Ishikawa (cell line): ENCODE measurements around the gene BCCIP.

Experiments used
- CEBPB ChIP-seq: IDR thresholded peaks from 2 replicates; pipeline ENCODE4 v1.6.1; 2012
- CREB1 ChIP-seq: IDR thresholded peaks from 2 replicates; pipeline ENCODE4 v1.6.1; 2012; ENCODE audit warnings: low read depth
- EGR1 ChIP-seq: IDR thresholded peaks from 2 replicates; pipeline ENCODE4 v1.6.1; 2012
- EP300 ChIP-seq: IDR thresholded peaks from 2 replicates; pipeline ENCODE4 v1.6.1; 2012; ENCODE audit warnings: borderline replicate concordance
- FOXM1 ChIP-seq: IDR thresholded peaks from 2 replicates; pipeline ENCODE4 v1.6.1; 2012; ENCODE audit warnings: low read depth, borderline replicate concordance
- NFIC ChIP-seq: IDR thresholded peaks from 2 replicates; pipeline ENCODE4 v1.6.1; 2012
- RAD21 ChIP-seq: IDR thresholded peaks from 2 replicates; pipeline ENCODE4 v1.6.1; 2012; ENCODE audit warnings: low read depth
- REST ChIP-seq: IDR thresholded peaks from 2 replicates; pipeline ENCODE4 v1.6.1; 2012; ENCODE audit warnings: low read depth, mild to moderate bottlenecking
- TAF1 ChIP-seq: IDR thresholded peaks from 2 replicates; pipeline ENCODE4 v1.6.1; 2012; ENCODE audit warnings: low read depth, mild to moderate bottlenecking
- TCF12 ChIP-seq: IDR thresholded peaks from 2 replicates; pipeline ENCODE4 v1.6.1; 2012; ENCODE audit warnings: low read depth
- TEAD4 ChIP-seq: IDR thresholded peaks from 2 replicates; pipeline ENCODE4 v1.6.1; 2012
- USF1 ChIP-seq: IDR thresholded peaks from 2 replicates; pipeline ENCODE4 v1.6.1; 2012
- YY1 ChIP-seq: IDR thresholded peaks from 2 replicates; pipeline ENCODE4 v1.6.1; 2012; ENCODE audit warnings: low read depth
- ZBTB7A ChIP-seq: IDR thresholded peaks from 2 replicates; pipeline ENCODE4 v1.6.1; 2012; ENCODE audit warnings: low read depth
- TF ChIP-seq, protein P1 (sequence below): IDR thresholded peaks from 2 replicates; pipeline ENCODE4 v1.6.1; 2012

Gene BCCIP

GRCh38 chr10:125792342-125793300, 30.7 kb upstream of the BCCIP start:
- no peak for TF ChIP-seq CREB1
- no peak for TF ChIP-seq YY1
- TF ChIP-seq REST, result no peak
- TF ChIP-seq, protein P1, sequence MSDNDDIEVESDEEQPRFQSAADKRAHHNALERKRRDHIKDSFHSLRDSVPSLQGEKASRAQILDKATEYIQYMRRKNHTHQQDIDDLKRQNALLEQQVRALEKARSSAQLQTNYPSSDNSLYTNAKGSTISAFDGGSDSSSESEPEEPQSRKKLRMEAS, result no peak
- TF ChIP-seq ZBTB7A, result no peak
- TF ChIP-seq CEBPB, result no peak
- no peak for TF ChIP-seq FOXM1
- TF ChIP-seq TEAD4, result no peak
- no peak for TF ChIP-seq TAF1
- TF ChIP-seq TCF12, result no peak
- TF ChIP-seq EGR1, result no peak
- TF ChIP-seq USF1, result no peak
- TF ChIP-seq EP300, result no peak
- no peak for TF ChIP-seq RAD21
- no peak for TF ChIP-seq NFIC

DNA sequence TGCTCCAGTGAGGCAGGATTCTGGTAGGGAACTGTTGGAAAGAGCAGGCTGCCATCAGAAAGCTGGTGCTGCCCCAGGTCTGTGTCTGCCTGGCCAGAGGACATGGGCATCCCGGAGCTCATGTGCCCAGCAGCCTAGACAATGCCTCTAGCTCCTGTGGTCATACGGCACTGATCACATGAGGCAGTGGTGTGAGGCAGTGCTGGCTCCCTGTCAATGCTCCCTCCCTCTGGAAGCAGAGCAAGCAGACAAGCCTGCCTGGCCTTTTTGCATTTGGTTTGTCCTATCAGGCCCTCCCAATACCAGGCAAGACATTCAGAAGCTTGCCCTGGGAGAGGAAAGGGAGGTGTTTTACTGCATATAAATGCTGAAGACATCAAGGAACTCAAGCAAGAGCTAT, 28.2 kb upstream of the BCCIP start:
- TF ChIP-seq ZBTB7A, result no peak
- TF ChIP-seq, protein P1, result no peak
- no peak for TF ChIP-seq EGR1
- no peak for TF ChIP-seq TCF12
- TF ChIP-seq REST, result no peak
- no peak for TF ChIP-seq EP300
- TF ChIP-seq USF1, result no peak
- no peak for TF ChIP-seq TAF1
- no peak for TF ChIP-seq FOXM1
- TF ChIP-seq YY1, result no peak
- TF ChIP-seq TEAD4, result no peak
- no peak for TF ChIP-seq CREB1
- TF ChIP-seq CEBPB, result no peak
- TF ChIP-seq NFIC, result no peak
- TF ChIP-seq RAD21, result no peak

- TF ChIP-seq FOXM1 (no peak), REST (no peak), USF1 (no peak), RAD21 (no peak), EP300 (no peak), TAF1 (no peak), NFIC (no peak)
Measured at GRCh38 chr10:125795637-125796190, 27.6 kb upstream of the BCCIP start.
